ENCODE measurements around the gene KCNIP4. TPM values are rescaled to one million over a fixed set of nuclear protein-coding genes. Genes with fewer than 3 reads are reported as not detected.

The KCNIP4 gene
- total and polyA plus RNA-seq, 2 donors (not counting 3 experiments of a cell fraction or from before 2014, with no cell fraction given): not detected

DNA sequence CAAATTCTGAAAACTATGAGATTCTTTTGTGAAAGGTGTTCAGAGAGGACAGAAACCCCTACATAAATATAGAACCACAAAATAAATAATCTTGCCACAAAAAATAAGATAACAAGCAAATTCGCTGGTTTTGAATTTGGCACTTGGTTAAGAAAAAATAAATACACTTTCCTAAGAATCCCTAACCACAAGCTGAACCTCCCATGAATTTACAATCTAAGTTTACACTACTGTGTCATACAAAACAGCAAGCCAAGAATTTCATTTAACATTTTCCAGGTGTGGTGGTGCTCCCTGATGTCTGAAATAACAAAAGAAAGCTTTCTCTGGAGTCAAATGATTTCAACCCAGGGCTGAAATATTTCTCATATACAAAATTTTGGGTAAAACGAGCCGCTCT is 121.0 kb downstream of the KCNIP4 start:
- no peaks in the 10 kb centered on the region for H4K20me1 ChIP-seq (replicated peaks; ENCODE audit: control insufficient read depth, extremely low read depth, insufficient read depth, low read length)
- DNase-seq (ENCODE audit: low read depth, low spot score) (no peak), FAIRE-seq (no peak)
- no peaks in the 10 kb centered on the region for H3K27me3 ChIP-seq (ENCODE audit: control insufficient read depth in 2 of 2, insufficient read depth in 2 of 2, low read length in 2 of 2)
- no peaks in the 10 kb centered on the region for H3K36me3 ChIP-seq (ENCODE audit: control insufficient read depth in 2 of 2, extremely low read depth in 1 of 2, insufficient read depth in 2 of 2, low read length in 2 of 2)
- no TSS peak for BruUV-seq (replicated peaks)
- peaks cover 2% of the 10 kb centered on the region for H3K4me1 ChIP-seq (ENCODE audit: control insufficient read depth, extremely low read depth, insufficient read depth, low read length)
- H3K4me3 ChIP-seq (replicated peaks in 1 of 3; ENCODE audit: insufficient read depth in 1 of 3, low read depth in 1 of 3, low read length in 3 of 3): no peak overlapping the region
- H3K27ac ChIP-seq (ENCODE audit: insufficient read depth, low read depth, low read length): no peak overlapping the region
- no peaks in the 10 kb centered on the region for H3K9me3 ChIP-seq (replicated peaks; ENCODE audit: control insufficient read depth, insufficient read depth, low read length)
- dilution Hi-C loops (cut with MboI; ENCODE audit: extremely low pct_ligation_motif_present, low sequenced_read_pairs): no loop called here
- H3K9ac ChIP-seq (replicated peaks; ENCODE audit: extremely low read depth, insufficient read depth, low read length): no peak overlapping the region
- TF ChIP-seq POLR2A (IDR thresholded peaks at IDR 0.05; ENCODE audit: low read depth, low read length) (no peak), GATA2 (IDR thresholded peaks at IDR 0.05; ENCODE audit: insufficient read depth, insufficient read length, low read depth, low read length) (no peak), JUN (IDR thresholded peaks at IDR 0.05; ENCODE audit: borderline replicate concordance, insufficient read depth, insufficient read length, low read depth) (no peak), POLR2AphosphoS5 (IDR thresholded peaks at IDR 0.05; ENCODE audit: insufficient read depth, low read depth, low read length) (no peak), CTCF (IDR thresholded peaks at IDR 0.05; ENCODE audit: extremely low read depth in 1 of 2, insufficient read depth in 1 of 2, low read depth in 1 of 2, low read length in 2 of 2) (no peak), MYC (IDR thresholded peaks at IDR 0.05; ENCODE audit: low read depth, low read length) (no peak), EZH2 (IDR thresholded peaks at IDR 0.05; ENCODE audit: borderline replicate concordance, low read depth, low read length, severe bottlenecking) (no peak), FOS (IDR thresholded peaks at IDR 0.05; ENCODE audit: borderline replicate concordance, insufficient read depth, low read length) (no peak)
- TF ChIP-seq, protein P1, sequence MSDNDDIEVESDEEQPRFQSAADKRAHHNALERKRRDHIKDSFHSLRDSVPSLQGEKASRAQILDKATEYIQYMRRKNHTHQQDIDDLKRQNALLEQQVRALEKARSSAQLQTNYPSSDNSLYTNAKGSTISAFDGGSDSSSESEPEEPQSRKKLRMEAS (IDR thresholded peaks at IDR 0.05; ENCODE audit: insufficient read depth, insufficient read length): no peak
- H3K79me2 ChIP-seq (ENCODE audit: control insufficient read depth, insufficient read depth, low read length): no peaks in the 10 kb centered on the region
- POLR2A ChIA-PET: no interaction called here
- CTCF ChIA-PET: no interaction called here
- no peak overlapping the region for H3K4me2 ChIP-seq (ENCODE audit: insufficient read depth, low read length)
- intact Hi-C loops (cut with micrococcal nuclease): no loop called here
- H3K9me1 ChIP-seq (replicated peaks; ENCODE audit: control insufficient read depth, extremely low read depth, insufficient read depth, low read length): no peaks in the 10 kb centered on the region
- no peak overlapping the region for H2AFZ ChIP-seq (ENCODE audit: low read depth, low read length)

All from endothelial cell of umbilical vein (primary cell).